Lower leg skin (tissue), 3 donors: ENCODE measurements around the gene BCL3.

ENCODE experiments used
- CTCF ChIP-seq, 3 donors: fragments of 450-650 bp; IDR thresholded peaks; one replicate each; pipeline ENCODE4 v1.5.1; 2016; ENCODE audit warnings: antibody characterized with exemption in 3 of 3, mild to moderate bottlenecking in 3 of 3, moderate library complexity in 2 of 3
- POLR2A ChIP-seq, 2 donors: fragments of 450-650 bp; IDR thresholded peaks; one replicate each; pipeline ENCODE4 v1.6.1; 2016 to 2017; ENCODE audit warnings: antibody characterized with exemption in 2 of 2, mild to moderate bottlenecking in 1 of 2, moderate library complexity in 1 of 2

- no peak for TF ChIP-seq CTCF (IDR thresholded peaks at IDR 0.05)
- no peak for TF ChIP-seq POLR2A (IDR thresholded peaks at IDR 0.05)
Measured at GRCh38 chr19:44776402-44777096, 28.0 kb downstream of the BCL3 start.
